Transverse colon (tissue), 4 donors: ENCODE measurements around the gene POTEH.
"Not testable (repeated sequence)": the region's sequence is repeated elsewhere in the genome, so short reads cannot be mapped to it uniquely, and the experiment has no call there.

Experiments used
- EP300 ChIP-seq: sonication (generic); formaldehyde crosslinking; IDR thresholded peaks from one replicate; pipeline ENCODE4 v1.6.1; 2017; ENCODE audit warnings: antibody characterized with exemption, low read depth
- POLR2A ChIP-seq: fragments of 450-650 bp; IDR thresholded peaks from one replicate; pipeline ENCODE4 v1.6.1; 2016; ENCODE audit warnings: antibody characterized with exemption, mild to moderate bottlenecking, moderate library complexity
- POLR2AphosphoS5 ChIP-seq, 3 donors: sonication (generic); formaldehyde crosslinking; IDR thresholded peaks; one replicate each; pipeline ENCODE4 v1.6.1; 2016; ENCODE audit warnings: antibody characterized with exemption in 3 of 3
- TF ChIP-seq, protein P1 (sequence below), 5 experiments: fragments of 200-600 bp in 3 of 5; fragments of 450-650 bp in 2 of 5; sonication (generic) in 3 of 5; IDR thresholded peaks; 1 replicate in 2 of 5; 2 replicates in 3 of 5; pipeline ENCODE4 v1.5.1; 2016 to 2017; ENCODE audit warnings: antibody characterized with exemption in 5 of 5, inconsistent platforms in 3 of 5, mild to moderate bottlenecking in 2 of 5, moderate library complexity in 1 of 5

DNA sequence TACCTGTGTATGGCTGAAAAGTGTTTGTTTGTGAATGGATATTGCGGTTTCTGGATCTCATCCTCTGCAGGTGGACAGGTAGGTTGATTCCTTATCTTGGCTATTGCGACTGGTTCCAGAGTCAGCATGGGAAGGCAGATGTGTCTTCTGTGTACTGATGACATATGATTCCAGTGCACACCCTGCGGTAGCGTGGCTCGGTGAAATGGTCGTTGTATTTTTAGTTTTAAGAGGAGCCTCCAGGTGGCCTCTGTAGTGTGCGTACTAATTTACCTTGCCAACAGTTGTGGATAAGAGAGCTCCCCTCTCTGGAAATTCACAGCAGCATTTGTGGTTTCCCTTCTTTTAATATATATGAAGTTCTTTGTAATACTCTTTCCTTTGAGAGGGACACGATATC is 10.1 kb upstream of the POTEH start:
- TF ChIP-seq, protein P1, sequence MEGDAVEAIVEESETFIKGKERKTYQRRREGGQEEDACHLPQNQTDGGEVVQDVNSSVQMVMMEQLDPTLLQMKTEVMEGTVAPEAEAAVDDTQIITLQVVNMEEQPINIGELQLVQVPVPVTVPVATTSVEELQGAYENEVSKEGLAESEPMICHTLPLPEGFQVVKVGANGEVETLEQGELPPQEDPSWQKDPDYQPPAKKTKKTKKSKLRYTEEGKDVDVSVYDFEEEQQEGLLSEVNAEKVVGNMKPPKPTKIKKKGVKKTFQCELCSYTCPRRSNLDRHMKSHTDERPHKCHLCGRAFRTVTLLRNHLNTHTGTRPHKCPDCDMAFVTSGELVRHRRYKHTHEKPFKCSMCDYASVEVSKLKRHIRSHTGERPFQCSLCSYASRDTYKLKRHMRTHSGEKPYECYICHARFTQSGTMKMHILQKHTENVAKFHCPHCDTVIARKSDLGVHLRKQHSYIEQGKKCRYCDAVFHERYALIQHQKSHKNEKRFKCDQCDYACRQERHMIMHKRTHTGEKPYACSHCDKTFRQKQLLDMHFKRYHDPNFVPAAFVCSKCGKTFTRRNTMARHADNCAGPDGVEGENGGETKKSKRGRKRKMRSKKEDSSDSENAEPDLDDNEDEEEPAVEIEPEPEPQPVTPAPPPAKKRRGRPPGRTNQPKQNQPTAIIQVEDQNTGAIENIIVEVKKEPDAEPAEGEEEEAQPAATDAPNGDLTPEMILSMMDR (IDR thresholded peaks at IDR 0.05), result not testable (repeated sequence)
- TF ChIP-seq POLR2A; POLR2AphosphoS5 (IDR thresholded peaks at IDR 0.05); EP300: not testable (repeated sequence)
